HuH-7.5 (cell line): ENCODE measurements around the gene DZIP1L.

ENCODE experiments used
- DNase-seq: peaks from one replicate; pipeline ENCODE4 v3.0.0; 2011; ENCODE audit warnings: low spot score

The DZIP1L gene

DNA sequence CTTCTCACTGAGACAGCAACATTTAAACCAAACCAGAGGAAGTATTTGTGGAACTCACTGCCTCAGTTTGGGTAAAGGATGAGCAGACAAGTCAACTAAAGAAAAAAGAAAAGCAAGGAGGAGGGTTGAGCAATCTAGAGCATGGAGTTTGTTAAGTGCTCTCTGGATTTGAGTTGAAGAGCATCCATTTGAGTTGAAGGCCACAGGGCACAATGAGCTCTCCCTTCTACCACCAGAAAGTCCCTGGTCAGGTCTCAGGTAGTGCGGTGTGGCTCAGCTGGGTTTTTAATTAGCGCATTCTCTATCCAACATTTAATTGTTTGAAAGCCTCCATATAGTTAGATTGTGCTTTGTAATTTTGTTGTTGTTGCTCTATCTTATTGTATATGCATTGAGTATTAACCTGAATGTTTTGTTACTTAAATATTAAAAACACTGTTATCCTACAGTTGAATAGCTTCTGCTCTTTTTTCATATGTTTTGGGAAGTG, 82.2 kb downstream of the DZIP1L start:
- no peak for DNase-seq

- no peak for DNase-seq
Observed at GRCh38 chr3:138032567-138032966, 82.8 kb downstream of the DZIP1L start.

- DNase-seq, result no peak
Observed at GRCh38 chr3:138031536-138031935, 83.9 kb downstream of the DZIP1L start.

DNA sequence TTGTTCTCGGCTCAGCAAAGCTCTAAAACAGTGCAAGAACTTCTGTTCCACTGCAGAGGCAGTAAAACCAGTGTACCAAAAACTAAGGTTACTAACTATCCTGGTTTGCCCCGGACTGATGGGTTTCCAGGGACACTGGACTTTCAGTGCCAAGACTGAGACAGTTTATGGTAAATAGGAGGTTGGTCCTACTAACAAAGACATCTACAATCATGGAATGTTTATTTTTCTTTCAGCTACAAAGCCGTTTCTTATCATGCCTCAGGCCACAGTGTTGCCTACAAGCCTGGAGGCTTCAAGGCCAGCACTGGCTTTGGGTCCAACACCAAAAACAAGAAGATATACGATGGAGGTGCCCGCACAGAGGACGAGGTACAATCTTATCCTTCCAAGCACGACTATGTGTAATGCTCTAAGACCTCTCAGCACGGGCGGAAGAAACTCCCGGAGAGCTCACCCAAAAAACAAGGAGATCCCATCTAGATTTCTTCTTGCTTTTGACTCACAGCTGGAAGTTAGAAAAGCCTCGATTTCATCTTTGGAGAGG, 84.6 kb downstream of the DZIP1L start:
- no peak for DNase-seq

DNA sequence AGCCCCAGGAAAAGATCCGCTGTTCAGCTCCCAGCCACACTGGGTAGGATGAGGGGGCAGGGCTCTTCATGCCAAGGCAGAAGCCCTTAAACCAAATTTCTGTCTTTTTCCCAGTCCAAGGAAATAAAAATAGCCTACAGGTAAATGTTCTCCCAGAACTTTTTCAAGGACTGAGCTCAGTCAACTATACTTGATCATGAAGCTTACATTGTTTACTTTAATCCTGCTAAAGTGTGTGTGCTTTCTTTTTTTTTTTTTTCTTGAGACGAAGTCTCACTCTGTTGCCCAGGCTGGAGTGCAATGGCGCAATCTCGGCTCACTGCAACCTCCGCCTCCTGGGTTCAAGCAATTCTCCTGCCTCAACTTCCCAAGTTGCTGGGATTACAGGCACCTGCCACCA, 87.6 kb downstream of the DZIP1L start:
- no peak for DNase-seq

DNA sequence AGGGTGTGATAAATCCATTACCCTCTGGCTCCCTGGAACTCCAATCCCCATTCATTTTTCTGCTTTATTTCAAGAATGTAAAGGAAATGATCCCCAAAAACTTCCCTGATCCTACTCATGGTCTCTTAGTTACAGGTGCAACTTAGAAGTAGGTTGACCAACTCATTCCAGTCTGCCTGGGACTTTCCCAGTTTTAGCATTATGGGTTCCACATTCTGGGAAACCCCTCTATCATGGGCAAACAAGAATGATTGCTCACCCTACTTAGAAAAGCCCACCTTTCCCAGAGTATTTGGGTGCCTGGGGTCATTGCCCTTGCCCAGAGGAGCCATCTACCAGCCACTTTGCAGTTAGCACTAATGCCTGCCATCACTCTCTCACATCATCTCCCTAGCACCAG, 89.9 kb downstream of the DZIP1L start:
- no peak for DNase-seq

DNA sequence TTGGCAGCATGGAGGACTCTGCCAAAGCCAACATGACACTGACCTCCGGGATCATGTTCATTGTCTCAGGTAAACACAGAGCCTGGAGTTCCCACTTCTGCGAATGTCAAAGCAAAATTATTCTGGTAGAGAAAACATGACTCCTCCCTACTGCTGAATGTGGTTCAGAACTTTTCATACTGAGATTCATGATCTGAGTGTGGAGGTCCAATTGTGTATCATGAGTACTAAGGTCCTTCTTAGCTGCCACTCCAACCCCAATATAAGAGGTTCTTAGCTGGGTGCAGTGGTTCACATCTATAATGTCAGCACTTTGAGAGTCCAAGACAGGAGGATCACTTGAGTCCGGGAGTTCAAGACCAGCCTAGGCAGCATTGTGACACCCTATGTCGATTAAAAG, 91.7 kb downstream of the DZIP1L start:
- no peak for DNase-seq

GRCh38 chr3:138019281-138020069, 95.9 kb downstream of the DZIP1L start:
- DNase-seq, result no peak

DNA sequence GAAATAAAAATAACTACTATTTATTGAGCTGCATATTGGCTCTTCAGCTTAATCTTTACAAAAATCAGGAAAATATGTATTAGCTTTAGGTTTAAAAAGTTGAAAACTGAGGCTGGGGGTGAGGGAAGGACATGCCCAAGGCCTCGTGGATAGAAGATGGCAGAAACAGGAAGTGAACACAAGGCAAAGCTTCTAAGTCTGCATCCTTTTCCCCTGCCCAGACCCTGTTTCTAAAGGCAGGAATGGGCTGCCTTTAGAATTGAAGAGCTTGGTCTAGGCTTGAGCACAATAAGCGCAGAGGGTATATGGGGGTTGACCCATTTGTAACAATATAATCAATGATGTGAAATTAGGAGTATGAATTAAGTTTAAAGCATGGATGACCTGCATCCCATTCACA, 99.3 kb downstream of the DZIP1L start:
- no peak for DNase-seq

- DNase-seq, result no peak
Observed at GRCh38 chr3:138012526-138012925, 102.9 kb downstream of the DZIP1L start.
